ENCODE data around the gene ZNF346. TPM values are rescaled to one million over a fixed set of nuclear protein-coding genes. Genes with fewer than 3 reads are reported as not detected.
"Not testable (repeated sequence)": the region's sequence is repeated elsewhere in the genome, so short reads cannot be mapped to it uniquely, and the experiment has no call there.

ZNF346 gene
- total and polyA plus RNA-seq, 8 donors = 4.5 to 10.4 (median 7.6) TPM

GRCh38 chr5:176985516-176985915, 37.0 kb upstream of the ZNF346 start:
- FAIRE-seq (no peak), ATAC-seq (no peak), DNase-seq (no peak)
- intact Hi-C loops (cut with DNase I) = no loop called here
- Histone ChIP-seq H3K4me3 (no peak overlapping the region), H3K4me1 (no peaks in the 10 kb centered on the region), H3K27me3 (no peaks in the 10 kb centered on the region), H3K36me3 (peaks cover 0 to 13% (median 12%) of the 10 kb centered on the region in 3 donors), H3K9me3 (no peaks in the 10 kb centered on the region), H3K27ac (no peak overlapping the region)
- TF ChIP-seq, protein P1, sequence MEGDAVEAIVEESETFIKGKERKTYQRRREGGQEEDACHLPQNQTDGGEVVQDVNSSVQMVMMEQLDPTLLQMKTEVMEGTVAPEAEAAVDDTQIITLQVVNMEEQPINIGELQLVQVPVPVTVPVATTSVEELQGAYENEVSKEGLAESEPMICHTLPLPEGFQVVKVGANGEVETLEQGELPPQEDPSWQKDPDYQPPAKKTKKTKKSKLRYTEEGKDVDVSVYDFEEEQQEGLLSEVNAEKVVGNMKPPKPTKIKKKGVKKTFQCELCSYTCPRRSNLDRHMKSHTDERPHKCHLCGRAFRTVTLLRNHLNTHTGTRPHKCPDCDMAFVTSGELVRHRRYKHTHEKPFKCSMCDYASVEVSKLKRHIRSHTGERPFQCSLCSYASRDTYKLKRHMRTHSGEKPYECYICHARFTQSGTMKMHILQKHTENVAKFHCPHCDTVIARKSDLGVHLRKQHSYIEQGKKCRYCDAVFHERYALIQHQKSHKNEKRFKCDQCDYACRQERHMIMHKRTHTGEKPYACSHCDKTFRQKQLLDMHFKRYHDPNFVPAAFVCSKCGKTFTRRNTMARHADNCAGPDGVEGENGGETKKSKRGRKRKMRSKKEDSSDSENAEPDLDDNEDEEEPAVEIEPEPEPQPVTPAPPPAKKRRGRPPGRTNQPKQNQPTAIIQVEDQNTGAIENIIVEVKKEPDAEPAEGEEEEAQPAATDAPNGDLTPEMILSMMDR (IDR thresholded peaks at IDR 0.05) = no peak
- 84 to 90% methylated on average over 2 of the region's 2 CpGs for WGBS, 2 donors

GRCh38 chr5:176986280-176986679, 36.2 kb upstream of the ZNF346 start:
- ATAC-seq (no peak), DNase-seq (no peak), FAIRE-seq (no peak)
- no peaks in the 10 kb centered on the region for H3K27me3 ChIP-seq
- intact Hi-C loops (cut with DNase I) = no loop called here
- no peaks in the 10 kb centered on the region for H3K9me3 ChIP-seq
- peaks cover 0 to 6% (median 5%) of the 10 kb centered on the region in 3 donors for H3K36me3 ChIP-seq
- no peaks in the 10 kb centered on the region for H3K4me1 ChIP-seq
- H3K4me3 ChIP-seq = no peak overlapping the region
- WGBS, 2 donors = 92 to 100% methylated on average over 2 of the region's 2 CpGs
- no peak overlapping the region for H3K27ac ChIP-seq
- TF ChIP-seq, protein P1 (IDR thresholded peaks at IDR 0.05) = no peak

- TF ChIP-seq, protein P1 (IDR thresholded peaks at IDR 0.05) = no peak
- H3K36me3 ChIP-seq = no peaks in the 10 kb centered on the region
- DNase-seq = no peak
- no peak overlapping the region for H3K4me3 ChIP-seq
- intact Hi-C loops (cut with DNase I) = no loop called here
- H3K27ac ChIP-seq = no peak overlapping the region
- H3K27me3 ChIP-seq = no peaks in the 10 kb centered on the region
- 93 to 97% methylated on average over 3 of the region's 3 CpGs for WGBS, 2 donors
- no peak for FAIRE-seq
- H3K4me1 ChIP-seq = no peaks in the 10 kb centered on the region
- H3K9me3 ChIP-seq = no peaks in the 10 kb centered on the region
- ATAC-seq = no peak
Measured at GRCh38 chr5:176987583-176987982, 34.9 kb upstream of the ZNF346 start.

DNA sequence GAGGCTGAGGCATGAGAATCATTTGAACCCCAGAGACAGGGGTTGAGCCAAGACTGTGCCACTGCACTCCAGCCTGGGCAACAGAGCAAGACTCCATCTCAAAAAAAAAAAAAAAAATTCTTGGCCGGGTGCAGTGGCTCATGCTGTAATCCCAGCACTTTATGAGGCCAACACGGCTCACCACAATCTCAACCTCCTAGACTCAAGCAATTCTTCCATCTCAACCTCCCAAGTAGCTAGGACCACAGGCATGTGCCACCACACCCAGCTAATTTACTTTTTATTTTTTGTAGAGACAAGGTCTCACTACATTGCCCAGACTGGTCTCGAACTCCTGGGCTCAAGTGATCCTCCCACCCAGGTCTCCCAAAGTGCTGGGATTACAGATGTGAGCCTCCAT, 29.4 kb upstream of the ZNF346 start:
- H3K27me3 ChIP-seq; intact Hi-C loops (cut with DNase I); H3K4me3 ChIP-seq; H3K36me3 ChIP-seq; FAIRE-seq; H3K9me3 ChIP-seq; H3K27ac ChIP-seq; H3K4me1 ChIP-seq; ATAC-seq; DNase-seq: not testable (repeated sequence)
- WGBS, 2 donors = 94 to 95% methylated on average over 3 of the region's 3 CpGs

- H3K9me3 ChIP-seq = no peaks in the 10 kb centered on the region
- no peak overlapping the region for H3K4me3 ChIP-seq
- peak; percentile 78 to 91 (median 88) for ATAC-seq
- H3K27me3 ChIP-seq = no peaks in the 10 kb centered on the region
- 24 to 25% methylated on average over 7 of the region's 7 CpGs for WGBS, 2 donors
- no peak for FAIRE-seq
- H3K36me3 ChIP-seq = no peaks in the 10 kb centered on the region
- peak in 5 of 6 donors; percentile 36 to 69 (median 53) for DNase-seq
- intact Hi-C loops (cut with DNase I) = no loop called here
- peaks cover 3 to 8% (median 5%) of the 10 kb centered on the region in 3 donors for H3K4me1 ChIP-seq
- TF ChIP-seq, protein P1 (IDR thresholded peaks at IDR 0.05) = no peak
- peak overlapping the region in 2 of 4 donors; percentile 53 to 82 for H3K27ac ChIP-seq
Measured at GRCh38 chr5:176994460-176995121, 27.9 kb upstream of the ZNF346 start.

All from pancreas (tissue), 10 donors.